HG02798 (cell line): ENCODE data around the gene KCNK4.

Experiments
- ATAC-seq: cut with Tn5 transposase; IDR thresholded peaks from one replicate; pipeline ENCODE4 v1.9.1; 2021; ENCODE audit warnings: mild to moderate bottlenecking; ENCODE audit not compliant: unreplicated experiment, poor library complexity

The KCNK4 gene

GRCh38 chr11:64287676-64288352 is 3.3 kb upstream of the KCNK4 start:
- ATAC-seq, result no peak

- ATAC-seq, result no peak
These were observed 2.8 kb upstream of the KCNK4 start for GRCh38 chr11:64288353-64288750.

- no peak for ATAC-seq
These were observed 2.0 kb upstream of the KCNK4 start for GRCh38 chr11:64289002-64289564.

GRCh38 chr11:64290352-64291261 is 495 bp upstream of the KCNK4 start:
- ATAC-seq, result no peak

- no peak for ATAC-seq
These were observed 804 bp downstream of the KCNK4 start for GRCh38 chr11:64291752-64292459.

GRCh38 chr11:64292460-64293254 is 1.6 kb downstream of the KCNK4 start:
- ATAC-seq, result no peak

GRCh38 chr11:64294774-64295173 is 3.7 kb downstream of the KCNK4 start:
- no peak for ATAC-seq

- ATAC-seq, result no peak
These were observed 4.7 kb downstream of the KCNK4 start for GRCh38 chr11:64295760-64296159.

GRCh38 chr11:64296236-64296635 is 5.1 kb downstream of the KCNK4 start:
- ATAC-seq, result no peak

- no peak for ATAC-seq
These were observed 6.0 kb downstream of the KCNK4 start for GRCh38 chr11:64296830-64297698.

- ATAC-seq, result no peak
These were observed 6.7 kb downstream of the KCNK4 start for GRCh38 chr11:64297699-64298358.

GRCh38 chr11:64298966-64299846 is 8.1 kb downstream of the KCNK4 start:
- ATAC-seq, result no peak

- no peak for ATAC-seq
These were observed 8.9 kb downstream of the KCNK4 start, which contains the start of gene CATSPERZ for GRCh38 chr11:64299847-64300648. TSS of gene CATSPERZ (plus strand) at chr11:64300358. CDS start at chr11:64300411, 53 bp downstream.

- ATAC-seq, result no peak
These were observed 12.3 kb downstream of the KCNK4 start for GRCh38 chr11:64303109-64304031.

GRCh38 chr11:64304032-64304315 is 12.9 kb downstream of the KCNK4 start:
- ATAC-seq, result no peak
